GM20000 (cell line): Measurements from ENCODE around the gene GRAMD1A.

Experiments used
- DNase-seq: peaks from one replicate; pipeline ENCODE4 v3.0.0; 2012; ENCODE audit warnings: low spot score
- TF ChIP-seq, protein P1 (sequence below): IDR thresholded peaks from 2 replicates; pipeline ENCODE4 v1.5.1; 2012; ENCODE audit warnings: mild to moderate bottlenecking, control low read depth; ENCODE audit errors: extremely low read depth, missing control alignments

GRAMD1A gene

DNA sequence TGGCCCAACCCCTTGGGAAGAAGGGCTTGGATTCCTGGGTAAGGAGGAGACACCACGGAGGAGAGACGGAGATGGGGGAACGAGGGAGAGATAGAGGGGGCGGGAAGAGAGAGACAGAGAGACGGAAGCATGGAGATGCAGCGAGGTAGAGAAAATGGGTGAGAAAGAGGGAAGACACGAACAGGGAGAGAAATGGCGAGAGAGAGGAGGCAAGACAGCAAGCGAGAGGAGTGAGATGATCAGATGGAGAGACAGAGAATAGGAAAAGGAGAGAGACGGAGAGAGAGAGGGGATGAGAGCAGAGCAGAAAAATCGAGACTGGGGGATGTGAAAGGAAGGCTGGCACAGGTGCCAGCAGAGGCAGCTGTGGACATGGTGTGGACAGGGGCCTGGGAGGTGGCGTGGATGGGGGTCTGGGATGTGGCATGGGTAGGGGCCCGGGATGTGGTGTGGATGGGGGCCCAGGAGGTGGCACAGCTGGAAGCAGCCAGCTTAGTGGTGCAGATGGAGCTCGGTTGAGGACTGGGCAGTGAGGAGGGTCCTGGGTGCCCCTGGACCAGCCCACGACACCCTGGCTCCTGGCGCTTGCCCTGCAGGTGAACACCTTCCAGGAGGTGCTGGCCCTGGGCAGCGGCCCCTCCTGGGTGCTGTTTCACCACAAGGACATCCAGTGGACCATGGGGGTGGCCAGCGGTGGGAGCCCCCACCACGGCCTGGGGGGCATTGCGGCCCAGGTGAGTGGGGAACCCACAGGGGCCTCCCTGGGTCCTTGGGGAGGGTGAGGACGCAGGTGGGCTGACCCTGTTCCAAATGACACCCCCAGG is 75.3 kb downstream of the GRAMD1A start:
- TF ChIP-seq, protein P1, sequence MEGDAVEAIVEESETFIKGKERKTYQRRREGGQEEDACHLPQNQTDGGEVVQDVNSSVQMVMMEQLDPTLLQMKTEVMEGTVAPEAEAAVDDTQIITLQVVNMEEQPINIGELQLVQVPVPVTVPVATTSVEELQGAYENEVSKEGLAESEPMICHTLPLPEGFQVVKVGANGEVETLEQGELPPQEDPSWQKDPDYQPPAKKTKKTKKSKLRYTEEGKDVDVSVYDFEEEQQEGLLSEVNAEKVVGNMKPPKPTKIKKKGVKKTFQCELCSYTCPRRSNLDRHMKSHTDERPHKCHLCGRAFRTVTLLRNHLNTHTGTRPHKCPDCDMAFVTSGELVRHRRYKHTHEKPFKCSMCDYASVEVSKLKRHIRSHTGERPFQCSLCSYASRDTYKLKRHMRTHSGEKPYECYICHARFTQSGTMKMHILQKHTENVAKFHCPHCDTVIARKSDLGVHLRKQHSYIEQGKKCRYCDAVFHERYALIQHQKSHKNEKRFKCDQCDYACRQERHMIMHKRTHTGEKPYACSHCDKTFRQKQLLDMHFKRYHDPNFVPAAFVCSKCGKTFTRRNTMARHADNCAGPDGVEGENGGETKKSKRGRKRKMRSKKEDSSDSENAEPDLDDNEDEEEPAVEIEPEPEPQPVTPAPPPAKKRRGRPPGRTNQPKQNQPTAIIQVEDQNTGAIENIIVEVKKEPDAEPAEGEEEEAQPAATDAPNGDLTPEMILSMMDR, result no peak
- DNase-seq, result no peak

DNA sequence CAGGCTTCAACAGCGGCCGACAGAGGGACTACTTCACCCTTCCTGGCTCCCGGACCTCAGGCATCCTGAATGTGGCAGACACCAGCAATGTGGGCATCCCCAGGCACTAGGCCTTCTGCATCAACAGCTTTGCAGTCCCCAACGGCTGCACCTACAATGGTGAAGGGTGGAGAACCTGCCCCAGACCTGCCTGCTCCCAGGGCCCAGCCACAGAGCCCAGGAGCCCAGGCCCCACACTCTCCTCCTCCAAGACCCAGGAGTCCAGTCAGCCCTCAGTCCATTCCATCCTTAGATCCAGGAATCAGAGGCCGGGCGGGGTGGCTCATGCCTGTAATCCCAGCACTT is 75.9 kb downstream of the GRAMD1A start:
- TF ChIP-seq, protein P1, result no peak

More for the DNA sequence above, 75.9 kb downstream of the GRAMD1A start:
- DNase-seq, result no peak
